ENCODE data around the gene EYS. TPM values are rescaled to one million over a fixed set of nuclear protein-coding genes. Genes with fewer than 3 reads are reported as not detected.

EYS gene
- total RNA-seq, 4 donors from 2014 or later: 0.15 TPM; not detected in 3

DNA sequence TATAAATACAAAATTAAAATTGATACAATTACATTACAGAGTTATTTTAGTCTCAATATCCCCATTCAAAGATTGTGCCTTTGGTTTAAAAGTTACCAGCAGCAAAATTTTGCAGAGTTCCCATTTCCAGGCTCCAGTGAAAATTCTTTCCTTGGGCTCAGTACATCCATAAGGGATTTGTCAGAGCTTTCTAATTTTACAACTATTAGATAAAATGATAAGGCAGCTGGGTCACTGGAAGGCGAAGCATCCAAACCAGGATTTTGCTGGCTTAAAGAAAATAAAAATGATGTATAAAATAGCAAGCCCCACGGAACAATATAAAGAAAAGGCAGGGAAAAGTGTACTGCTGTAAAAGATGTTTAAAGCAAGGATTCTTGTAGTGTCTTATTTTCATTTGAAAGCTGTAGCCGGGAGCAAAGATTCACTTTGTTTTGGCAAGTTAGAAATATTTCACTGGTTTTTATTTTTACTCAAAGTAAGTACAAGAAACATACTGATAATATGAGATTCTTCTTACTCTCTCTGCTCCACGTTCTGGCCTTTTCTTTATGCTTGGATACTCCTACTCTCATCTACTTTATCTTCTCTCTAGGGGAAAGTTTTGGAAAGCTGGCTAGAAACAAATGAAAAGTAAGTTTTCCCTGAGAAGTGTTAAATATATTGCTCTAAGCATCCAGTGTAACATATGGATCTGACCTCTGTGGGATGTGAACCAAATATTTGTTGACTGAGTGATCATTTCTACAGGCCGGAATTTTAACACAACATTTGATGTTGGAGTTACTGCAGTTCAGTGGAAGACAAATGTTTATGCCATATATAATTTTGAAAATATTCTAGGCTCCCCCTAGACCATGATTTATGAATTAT lies 1583.0 kb downstream of the EYS start:
- no peak for ATAC-seq
- 13 to 26% methylated on average over 5 of the region's 5 CpGs for WGBS, 2 donors (ENCODE audit: low coverage in 1 of 2)
- TF ChIP-seq EP300 (IDR thresholded peaks at IDR 0.05) (no peak), CTCF (IDR thresholded peaks at IDR 0.05) (no peak), POLR2A (IDR thresholded peaks at IDR 0.05) (no peak), POLR2AphosphoS5 (IDR thresholded peaks at IDR 0.05) (no peak)

DNA sequence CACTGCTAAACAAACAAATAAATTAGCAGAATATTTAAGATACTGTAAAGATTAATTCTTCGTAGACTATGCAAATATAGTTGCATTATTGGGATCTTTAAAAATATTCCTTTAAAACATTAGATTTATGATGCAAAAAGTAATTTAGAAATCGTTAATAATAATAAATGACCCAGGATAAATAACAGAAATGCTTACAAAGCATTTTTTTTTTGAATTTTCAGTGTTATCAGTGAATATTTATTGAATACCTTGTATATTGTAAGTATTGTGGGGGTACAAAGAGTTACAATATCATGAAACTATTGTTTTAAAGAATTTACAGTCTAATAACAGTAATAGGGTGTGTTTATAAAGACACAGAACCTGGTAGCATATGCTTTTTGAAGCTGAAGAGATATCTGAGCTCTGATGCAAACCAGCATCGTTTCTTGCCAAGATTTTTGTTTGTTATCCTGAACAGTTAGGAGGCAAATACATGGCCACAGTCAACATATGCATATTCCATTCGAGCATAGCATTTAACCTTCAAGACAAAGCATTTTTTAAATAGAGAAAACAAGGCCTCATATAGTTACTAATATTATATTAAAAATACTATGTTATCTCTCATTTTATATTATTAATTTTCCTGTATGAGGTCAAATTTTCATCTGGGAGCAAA lies 1584.2 kb downstream of the EYS start:
- Histone ChIP-seq H3K9me3 (peaks cover 0 to 6% (median 0%) of the 10 kb centered on the region in 3 donors), H3K36me3 (no peaks in the 10 kb centered on the region), H3K27me3 (no peaks in the 10 kb centered on the region), H3K4me1 (no peaks in the 10 kb centered on the region), H3K27ac (no peak overlapping the region), H3K4me3 (no peak overlapping the region)
- no peak for TF ChIP-seq POLR2A (IDR thresholded peaks at IDR 0.05)
- no peak for TF ChIP-seq POLR2AphosphoS5 (IDR thresholded peaks at IDR 0.05)
- no peak for TF ChIP-seq EP300 (IDR thresholded peaks at IDR 0.05)
- TF ChIP-seq CTCF (IDR thresholded peaks at IDR 0.05): no peak
- ATAC-seq: no peak
- WGBS, 2 donors (ENCODE audit: low coverage in 1 of 2): 63 to 68% methylated on average over 4 of the region's 4 CpGs

More for the DNA sequence above, 1583.0 kb downstream of the EYS start:
- Histone ChIP-seq H3K4me1 (no peaks in the 10 kb centered on the region), H3K36me3 (no peaks in the 10 kb centered on the region), H3K27ac (no peak overlapping the region), H3K4me3 (no peak overlapping the region), H3K9me3 (no peaks in the 10 kb centered on the region), H3K27me3 (no peaks in the 10 kb centered on the region)

GRCh38 chr6:64121011-64121565 lies 1585.9 kb downstream of the EYS start:
- Histone ChIP-seq H3K27me3 (no peaks in the 10 kb centered on the region), H3K27ac (no peak overlapping the region), H3K4me3 (no peak overlapping the region), H3K9me3 (peaks cover 0 to 7% (median 0%) of the 10 kb centered on the region in 3 donors), H3K36me3 (no peaks in the 10 kb centered on the region), H3K4me1 (no peaks in the 10 kb centered on the region)
- ATAC-seq: no peak
- TF ChIP-seq POLR2A (IDR thresholded peaks at IDR 0.05) (no peak), CTCF (IDR thresholded peaks at IDR 0.05) (no peak), POLR2AphosphoS5 (IDR thresholded peaks at IDR 0.05) (no peak), EP300 (IDR thresholded peaks at IDR 0.05) (no peak)
- WGBS, 2 donors (ENCODE audit: low coverage in 1 of 2): 88 to 95% methylated on average over 3 of the region's 3 CpGs

- Histone ChIP-seq H3K27me3 (no peaks in the 10 kb centered on the region), H3K4me3 (no peak overlapping the region), H3K9me3 (peaks cover 0 to 7% (median 0%) of the 10 kb centered on the region in 3 donors), H3K27ac (no peak overlapping the region), H3K4me1 (no peaks in the 10 kb centered on the region), H3K36me3 (no peaks in the 10 kb centered on the region)
- 52 to 56% methylated on average over 3 of the region's 3 CpGs for WGBS, 2 donors (ENCODE audit: low coverage in 1 of 2)
- TF ChIP-seq POLR2A (IDR thresholded peaks at IDR 0.05) (no peak), POLR2AphosphoS5 (IDR thresholded peaks at IDR 0.05) (no peak), EP300 (IDR thresholded peaks at IDR 0.05) (no peak), CTCF (IDR thresholded peaks at IDR 0.05) (no peak)
- ATAC-seq: no peak
These were observed 1593.3 kb downstream of the EYS start for GRCh38 chr6:64113704-64114103.

Measured in gastroesophageal sphincter (tissue), 4 donors.